MCF 10A (cell line): ENCODE measurements around the gene GMDS. TPM values are rescaled to one million over a fixed set of nuclear protein-coding genes. Genes with fewer than 3 reads are reported as not detected.

Source experiments
- BruUV-seq: library from RNA; stranded (reverse); fragments of 400-500 nt; replicated peaks from 2 replicates; lab custom pipeline; 2021; lab: Mats Ljungman, UMichigan
- CTCF ChIA-PET: fragments of 300-600 bp; sonication (Branson Sonifier 250); formaldehyde crosslinking; extraction: SDS; loops from one replicate; lab custom pipeline; 2021; ENCODE audit warnings: antibody characterized with exemption, inconsistent platforms; lab: Yijun Ruan, JAX
- POLR2A ChIA-PET: fragments of 300-600, 350-650 bp; sonication (Branson Sonifier 250); formaldehyde crosslinking; extraction: SDS; loops from one replicate; lab custom pipeline; 2020; ENCODE audit warnings: antibody characterized with exemption, inconsistent platforms; lab: Yijun Ruan, JAX
- DNase-seq: peaks from one replicate; pipeline ENCODE4 v3.0.0-alpha.2; 2018; ENCODE audit not compliant: unreplicated experiment
- H3K27ac Mint-ChIP-seq: one replicate; pipeline ENCODE4 v1.8.0; 2022; ENCODE audit warnings: mild to moderate bottlenecking, low read depth, mixed read lengths; ENCODE audit not compliant: unreplicated experiment
- H3K27me3 Mint-ChIP-seq: one replicate; pipeline ENCODE4 v1.8.0; 2022; ENCODE audit warnings: mixed read lengths; ENCODE audit not compliant: insufficient read depth, unreplicated experiment
- H3K36me3 Mint-ChIP-seq: one replicate; pipeline ENCODE4 v1.8.0; 2022; ENCODE audit warnings: mild to moderate bottlenecking, moderate library complexity, mixed read lengths; ENCODE audit not compliant: insufficient read depth, unreplicated experiment
- H3K4me1 Mint-ChIP-seq: one replicate; pipeline ENCODE4 v1.8.0; 2022; ENCODE audit warnings: mixed read lengths; ENCODE audit not compliant: insufficient read depth, unreplicated experiment
- H3K4me3 Mint-ChIP-seq: one replicate; pipeline ENCODE4 v1.8.0; 2022; ENCODE audit warnings: mild to moderate bottlenecking, moderate library complexity, mixed read lengths; ENCODE audit not compliant: unreplicated experiment
- H3K9me3 Mint-ChIP-seq: one replicate; pipeline ENCODE4 v1.8.0; 2022; ENCODE audit warnings: mixed read lengths; ENCODE audit not compliant: unreplicated experiment
- intact Hi-C: fragments of 100-400 bp; cut with micrococcal nuclease; formaldehyde crosslinking; loops from 2 replicates; pipeline ENCODE4 v1.14.1; 2022
- total RNA-seq: library from RNA; stranded (reverse); gene quantifications from 2 replicates; pipeline ENCODE4 v1.2.3, GENCODE V29; 2022
- TF ChIP-seq, protein P1 (sequence below): fragments of 200-600 bp; IDR thresholded peaks from one replicate; pipeline ENCODE4 v1.8.0; 2022; ENCODE audit warnings: antibody characterized with exemption, mild to moderate bottlenecking; ENCODE audit not compliant: unreplicated experiment

GMDS gene
- total RNA-seq, 1 experiment from 2014 or later, result 24.9 TPM

DNA sequence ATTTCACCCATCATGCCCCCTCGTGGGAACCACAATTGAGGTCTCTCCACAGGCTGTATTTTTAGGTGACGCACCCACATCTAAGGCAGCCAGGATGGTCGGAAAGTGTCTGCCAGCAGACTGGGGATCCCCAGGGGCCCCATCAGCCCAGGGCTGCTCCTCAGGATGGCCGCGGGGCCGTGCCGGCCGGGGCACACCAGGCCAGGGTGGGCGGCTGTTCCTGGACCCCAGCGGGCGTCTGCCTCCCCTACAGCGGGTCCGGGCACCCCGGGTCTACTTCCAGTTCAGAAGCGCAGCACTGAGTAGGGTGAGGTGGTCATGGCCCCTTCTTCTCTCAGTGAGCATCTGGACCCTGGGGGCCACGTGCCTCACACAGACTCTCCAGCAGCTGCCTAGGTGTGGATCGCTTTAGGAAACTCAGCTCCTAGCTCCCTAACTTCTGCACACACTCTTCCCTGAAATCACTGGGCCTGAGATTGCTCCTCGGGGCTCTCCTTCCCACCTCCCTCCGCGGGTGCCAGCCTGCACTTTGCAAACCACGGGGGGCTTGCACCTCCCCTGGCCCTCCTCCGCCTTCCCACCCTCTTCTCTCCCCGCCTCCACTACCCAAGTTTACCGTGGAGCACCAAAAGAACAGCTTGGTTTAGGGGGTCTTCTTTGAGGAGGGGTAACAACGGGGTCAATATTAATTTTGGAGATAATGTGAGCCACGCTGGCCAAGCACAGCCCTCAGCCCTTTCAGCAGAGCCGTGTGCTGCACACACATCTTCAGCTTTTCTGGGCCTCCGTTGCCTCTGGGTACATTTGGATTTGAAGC, 649.9 kb downstream of the GMDS start:
- TF ChIP-seq, protein P1, sequence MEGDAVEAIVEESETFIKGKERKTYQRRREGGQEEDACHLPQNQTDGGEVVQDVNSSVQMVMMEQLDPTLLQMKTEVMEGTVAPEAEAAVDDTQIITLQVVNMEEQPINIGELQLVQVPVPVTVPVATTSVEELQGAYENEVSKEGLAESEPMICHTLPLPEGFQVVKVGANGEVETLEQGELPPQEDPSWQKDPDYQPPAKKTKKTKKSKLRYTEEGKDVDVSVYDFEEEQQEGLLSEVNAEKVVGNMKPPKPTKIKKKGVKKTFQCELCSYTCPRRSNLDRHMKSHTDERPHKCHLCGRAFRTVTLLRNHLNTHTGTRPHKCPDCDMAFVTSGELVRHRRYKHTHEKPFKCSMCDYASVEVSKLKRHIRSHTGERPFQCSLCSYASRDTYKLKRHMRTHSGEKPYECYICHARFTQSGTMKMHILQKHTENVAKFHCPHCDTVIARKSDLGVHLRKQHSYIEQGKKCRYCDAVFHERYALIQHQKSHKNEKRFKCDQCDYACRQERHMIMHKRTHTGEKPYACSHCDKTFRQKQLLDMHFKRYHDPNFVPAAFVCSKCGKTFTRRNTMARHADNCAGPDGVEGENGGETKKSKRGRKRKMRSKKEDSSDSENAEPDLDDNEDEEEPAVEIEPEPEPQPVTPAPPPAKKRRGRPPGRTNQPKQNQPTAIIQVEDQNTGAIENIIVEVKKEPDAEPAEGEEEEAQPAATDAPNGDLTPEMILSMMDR, result no peak
- BruUV-seq, result no TSS peak
- peaks cover 28% of the 10 kb centered on the region for H3K4me1 Mint-ChIP-seq
- ChIA-PET POLR2A (interaction anchor here (0.9 to 2.6 kb wide), 4 partner anchors 16 to 1155 kb away, joined by 3 to 10 read pairs (median 4); partner anchors contain the start of gene MYLK4), CTCF (interaction anchor here (0.5 to 6.3 kb wide), 37 partner anchors 9 to 1275 kb away, joined by 3 to 49 read pairs (median 5); partner anchors contain the start of genes FOXC1 and MYLK4)
- peaks cover 21% of the 10 kb centered on the region for H3K27me3 Mint-ChIP-seq
- H3K36me3 Mint-ChIP-seq, result peaks cover 4% of the 10 kb centered on the region
- H3K9me3 Mint-ChIP-seq, result no peaks in the 10 kb centered on the region
- DNase-seq, result no peak
- no peak overlapping the region for H3K27ac Mint-ChIP-seq
- no peak overlapping the region for H3K4me3 Mint-ChIP-seq
- intact Hi-C loops, result loop anchor here (1.0 to 2.0 kb wide), 6 partner anchors 601 to 1155 kb away; partner anchors contain the start of gene MYLK4

DNA sequence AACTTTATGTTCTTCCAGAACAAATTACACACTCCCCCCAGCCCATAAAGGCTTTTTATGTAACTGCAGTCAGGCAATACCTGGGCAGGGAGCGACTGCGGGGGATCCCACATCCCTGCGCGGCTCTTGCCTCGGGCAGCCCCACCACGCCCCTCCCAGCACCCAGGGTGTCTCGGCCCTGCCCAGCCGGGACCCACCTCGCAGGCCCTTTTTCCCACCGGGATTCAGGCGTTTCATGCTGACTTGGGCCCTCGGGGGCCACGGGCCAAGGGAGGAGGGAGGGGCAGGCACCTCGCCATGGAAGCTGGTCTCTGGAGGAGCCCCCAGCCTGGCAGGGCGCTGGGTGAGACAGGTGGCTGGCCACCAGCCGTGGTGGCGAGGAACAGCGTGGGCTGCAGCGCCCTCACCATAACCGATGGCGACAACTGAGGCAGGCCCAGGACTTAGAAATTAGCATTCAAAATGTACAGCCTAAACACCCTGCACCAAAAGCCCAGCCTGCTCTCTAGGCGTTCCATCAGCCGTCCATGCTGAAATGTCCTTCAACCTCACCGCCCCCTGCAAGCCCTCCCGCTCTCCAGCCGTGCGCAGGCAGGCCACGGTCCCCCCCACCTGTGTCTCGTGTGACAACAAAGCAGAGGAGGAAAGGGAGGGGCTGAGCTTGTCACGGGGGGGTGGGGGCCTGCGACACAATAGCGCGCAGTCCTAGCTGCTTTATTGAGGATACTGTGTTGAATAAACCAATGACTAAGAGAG, 650.8 kb downstream of the GMDS start:
- BruUV-seq, result no TSS peak
- Mint-ChIP-seq H3K4me3 (no peak overlapping the region), H3K9me3 (no peaks in the 10 kb centered on the region), H3K36me3 (peaks cover 2% of the 10 kb centered on the region), H3K4me1 (peaks cover 28% of the 10 kb centered on the region), H3K27me3 (peaks cover 21% of the 10 kb centered on the region), H3K27ac (no peak overlapping the region)
- POLR2A ChIA-PET, result interaction anchor here (2.6 kb wide), 1 partner anchor 17 kb away, joined by 10 read pairs; no protein-coding TSS in a partner anchor
- no peak for DNase-seq
- intact Hi-C loops, result no loop called here
- CTCF ChIA-PET, result interaction anchor here (0.6 to 6.3 kb wide), 17 partner anchors 10 to 1156 kb away, joined by 3 to 49 read pairs (median 5); partner anchors contain the start of gene MYLK4
- TF ChIP-seq, protein P1, result no peak

DNA sequence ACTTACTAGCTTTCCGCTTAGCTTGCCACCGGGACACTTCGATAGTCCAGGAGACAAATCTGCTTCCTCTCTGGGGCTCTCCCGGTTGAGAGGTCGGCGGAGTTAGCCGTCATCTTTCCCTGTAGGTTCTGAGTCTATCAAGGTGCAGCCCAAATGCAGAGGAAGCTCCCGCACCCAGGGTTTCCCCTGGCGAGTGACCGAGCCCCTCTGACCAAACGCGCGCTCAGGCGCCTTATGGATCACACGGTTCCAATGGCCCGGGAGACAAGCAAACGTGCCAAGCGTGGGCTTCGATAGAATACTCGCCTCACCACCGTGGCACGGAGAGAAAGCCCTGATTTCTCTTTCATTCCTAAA, 651.5 kb downstream of the GMDS start:
- no peaks in the 10 kb centered on the region for H3K9me3 Mint-ChIP-seq
- BruUV-seq, result no TSS peak
- no peak overlapping the region for H3K4me3 Mint-ChIP-seq
- H3K27ac Mint-ChIP-seq, result no peak overlapping the region
- H3K4me1 Mint-ChIP-seq, result peaks cover 28% of the 10 kb centered on the region
- peaks cover 21% of the 10 kb centered on the region for H3K27me3 Mint-ChIP-seq
- POLR2A ChIA-PET, result interaction anchor here (0.6 to 0.7 kb wide), 3 partner anchors 9 to 754 kb away, joined by 3 read pairs; no protein-coding TSS in a partner anchor
- no peak for DNase-seq
- intact Hi-C loops, result no loop called here
- TF ChIP-seq, protein P1, result no peak
- no peaks in the 10 kb centered on the region for H3K36me3 Mint-ChIP-seq
- CTCF ChIA-PET, result interaction anchor here (0.6 to 6.3 kb wide), 6 partner anchors 9 to 1156 kb away, joined by 3 to 49 read pairs (median 3); no protein-coding TSS in a partner anchor
